Endothelial cell of umbilical vein (primary cell): ENCODE results near the gene DLL4. TPM values are rescaled to one million over a fixed set of nuclear protein-coding genes. Genes with fewer than 3 reads are reported as not detected.

Experiments
- BruUV-seq: library from RNA; stranded (reverse); fragments of 400-500 nt; replicated peaks from 2 replicates; lab custom pipeline; 2021; lab: Mats Ljungman, UMichigan
- CTCF ChIA-PET: fragments of 300-600, 350-600 bp; sonication (Branson Sonifier 250); formaldehyde crosslinking; loops from one replicate; lab custom pipeline; 2021; ENCODE audit warnings: antibody characterized with exemption, inconsistent platforms; lab: Charles Lee
- POLR2A ChIA-PET: fragments of 300-600, 350-600 bp; sonication (Branson Sonifier 250); formaldehyde crosslinking; loops from one replicate; lab custom pipeline; 2021; ENCODE audit warnings: antibody characterized with exemption, inconsistent platforms; lab: Charles Lee
- DNase-seq: peaks from one replicate; pipeline ENCODE4 v3.0.0-alpha.2; 2011; ENCODE audit warnings: low read depth, low spot score
- FAIRE-seq: peaks from 2 replicates; lab custom pipeline; 2011; peaks lifted over from hg19 to GRCh38; lab: Jason Lieb, UNC
- H2AFZ ChIP-seq: 2 replicates; pipeline ENCODE4 v1.6.0; 2012; ENCODE audit warnings: low read depth, low read length, control low read depth, inconsistent platforms
- H3K27ac ChIP-seq: 2 replicates; pipeline ENCODE4 v1.5.1; 2011; ENCODE audit warnings: low read depth, mild to moderate bottlenecking, control low read depth, low read length, moderate library complexity; ENCODE audit not compliant: insufficient read depth
- H3K27me3 ChIP-seq, 2 experiments: 2 replicates each; pipeline versions ENCODE4 v1.6.0 to v1.6.1; 2011; ENCODE audit warnings: low read length in 2 of 2, mixed read lengths in 1 of 2; ENCODE audit not compliant: control insufficient read depth in 2 of 2, insufficient read depth in 2 of 2
- H3K36me3 ChIP-seq, 2 experiments: 2 replicates in 1 of 2; 3 replicates in 1 of 2; pipeline ENCODE4 v1.5.1; 2011; ENCODE audit warnings: low read length in 2 of 2, mild to moderate bottlenecking in 1 of 2, moderate library complexity in 1 of 2; ENCODE audit not compliant: control insufficient read depth in 2 of 2, insufficient read depth in 2 of 2; ENCODE audit errors: extremely low read depth in 1 of 2
- H3K4me1 ChIP-seq: 3 replicates; pipeline ENCODE4 v1.5.1; 2011; ENCODE audit warnings: mild to moderate bottlenecking, low read length; ENCODE audit not compliant: control insufficient read depth, insufficient read depth; ENCODE audit errors: extremely low read depth
- H3K4me2 ChIP-seq: 2 replicates; pipeline ENCODE4 v1.6.1; 2011; ENCODE audit warnings: low read length, control low read depth, mixed read lengths; ENCODE audit not compliant: insufficient read depth
- H3K4me3 ChIP-seq, 3 experiments: fragments of 200-600 bp in 1 of 3; sonication (generic), shearing (Covaris generic) in 1 of 3; replicated peaks in 1 of 3; 2 replicates each; pipeline ENCODE4 v1.5.1; 2011 to 2016; ENCODE audit warnings: control low read depth in 3 of 3, low read length in 3 of 3, mild to moderate bottlenecking in 2 of 3, inconsistent platforms in 1 of 3, low read depth in 1 of 3, moderate library complexity in 1 of 3; ENCODE audit not compliant: insufficient read depth in 1 of 3
- H3K79me2 ChIP-seq: 2 replicates; pipeline ENCODE4 v1.6.0; 2012; ENCODE audit warnings: low read length, inconsistent platforms; ENCODE audit not compliant: control insufficient read depth, insufficient read depth
- H3K9ac ChIP-seq: replicated peaks from 2 replicates; pipeline ENCODE3; 2011; ENCODE audit warnings: low read length, control low read depth; ENCODE audit not compliant: insufficient read depth; ENCODE audit errors: extremely low read depth
- H3K9me1 ChIP-seq: replicated peaks from 3 replicates; pipeline ENCODE4 v1.6.0; 2011; ENCODE audit warnings: mild to moderate bottlenecking, low read length; ENCODE audit not compliant: control insufficient read depth, insufficient read depth; ENCODE audit errors: extremely low read depth
- H3K9me3 ChIP-seq: replicated peaks from 2 replicates; pipeline ENCODE4 v1.5.1; 2012; ENCODE audit warnings: low read length, inconsistent platforms; ENCODE audit not compliant: control insufficient read depth, insufficient read depth
- H4K20me1 ChIP-seq: replicated peaks from 2 replicates; pipeline ENCODE3; 2011; ENCODE audit warnings: mild to moderate bottlenecking, low read length; ENCODE audit not compliant: control insufficient read depth, insufficient read depth; ENCODE audit errors: extremely low read depth
- CTCF ChIP-seq, 2 donors: IDR thresholded peaks; 1 replicate in 1 of 2; 2 replicates in 1 of 2; pipeline ENCODE4 v1.5.1; 2011; ENCODE audit warnings: low read length in 2 of 2, mild to moderate bottlenecking in 2 of 2, moderate library complexity in 2 of 2, control low read depth in 1 of 2, inconsistent platforms in 1 of 2, low read depth in 1 of 2; ENCODE audit not compliant: insufficient read depth in 1 of 2; ENCODE audit errors: extremely low read depth in 1 of 2
- EZH2 ChIP-seq: IDR thresholded peaks from 2 replicates; pipeline ENCODE4 v1.6.1; 2012; ENCODE audit warnings: borderline replicate concordance, low read depth, mild to moderate bottlenecking, moderate library complexity, low read length, inconsistent platforms; ENCODE audit not compliant: severe bottlenecking
- FOS ChIP-seq: IDR thresholded peaks from 2 replicates; pipeline ENCODE4 v1.6.1; 2011; ENCODE audit warnings: mild to moderate bottlenecking, low read length, moderate library complexity, borderline replicate concordance; ENCODE audit not compliant: insufficient read depth
- GATA2 ChIP-seq: IDR thresholded peaks from 2 replicates; pipeline ENCODE4 v1.7.0; 2011; ENCODE audit warnings: low read depth, mild to moderate bottlenecking, moderate library complexity, mixed read lengths, low read length; ENCODE audit not compliant: insufficient read length, insufficient read depth
- JUN ChIP-seq: IDR thresholded peaks from 2 replicates; pipeline ENCODE4 v1.6.1; 2011; ENCODE audit warnings: borderline replicate concordance, low read depth; ENCODE audit not compliant: insufficient read length, insufficient read depth
- POLR2A ChIP-seq: IDR thresholded peaks from 2 replicates; pipeline ENCODE4 v1.6.1; 2012; ENCODE audit warnings: low read depth, mild to moderate bottlenecking, control low read depth, low read length
- dilution Hi-C: fragments of 300-500 bp; cut with MboI; formaldehyde crosslinking; loops from one replicate; pipeline ENCODE4 v1.15.0; 2019; ENCODE audit warnings: low sequenced_read_pairs; ENCODE audit not compliant: extremely low pct_ligation_motif_present
- intact Hi-C: fragments of 100-400 bp; cut with micrococcal nuclease; formaldehyde crosslinking; loops from one replicate; pipeline ENCODE4 v1.10.0; 2022
- polyA plus RNA-seq, 4 experiments: library from polyadenylated mRNA; depleted of rRNA in 3 of 4; stranded (reverse) in 3 of 4; unstranded in 1 of 4; fragments of >200 nt; gene quantifications; 2 replicates each; pipeline versions ENCODE4 v1.2.1 to v1.2.3, GENCODE V29; 2011 to 2012; ENCODE audit warnings: missing spikeins in 1 of 4
- total RNA-seq: library from RNA; stranded (reverse); gene quantifications from 2 replicates; pipeline ENCODE4 v1.2.3, GENCODE V29; 2021

DLL4 gene
- total and polyA plus RNA-seq, 2 donors (not counting 3 experiments of a cell fraction or from before 2014, with no cell fraction given): 55.2 to 57.8 TPM

- FAIRE-seq (no peak), DNase-seq (no peak)
- CTCF ChIA-PET: interaction anchor here (1.0 to 2.0 kb wide), 6 partner anchors 31 to 286 kb away, joined by 3 to 8 read pairs (median 4); no protein-coding TSS in a partner anchor
- no peaks in the 10 kb centered on the region for H4K20me1 ChIP-seq
- H3K4me3 ChIP-seq: no peak overlapping the region
- peaks cover 11% of the 10 kb centered on the region for H3K4me1 ChIP-seq
- H3K27ac ChIP-seq: no peak overlapping the region
- H3K27me3 ChIP-seq: no peaks in the 10 kb centered on the region
- peaks cover 8 to 41% of the 10 kb centered on the region in 2 experiments for H3K36me3 ChIP-seq
- BruUV-seq: no TSS peak
- H3K79me2 ChIP-seq: peaks cover 25% of the 10 kb centered on the region
- H3K9me1 ChIP-seq: no peaks in the 10 kb centered on the region
- dilution Hi-C loops (loop anchor here (10.0 kb wide), 1 partner anchor 115 kb away; no protein-coding TSS in a partner anchor), intact Hi-C loops (loop anchor here (10.0 kb wide), 1 partner anchor 335 kb away; the partner anchor contains the start of genes CCDC32 and RPUSD2)
- no peak for TF ChIP-seq POLR2A
- TF ChIP-seq JUN: no peak
- no peak for TF ChIP-seq FOS
- TF ChIP-seq EZH2: no peak
- no peak for TF ChIP-seq GATA2
- TF ChIP-seq CTCF (IDR thresholded peaks at IDR 0.05; ENCODE audit: extremely low read depth in 1 of 2, insufficient read depth in 1 of 2, low read depth in 1 of 2, low read length in 2 of 2): no peak
- no peaks in the 10 kb centered on the region for H3K9me3 ChIP-seq
- POLR2A ChIA-PET: no interaction called here
- H3K4me2 ChIP-seq: no peak overlapping the region
- no peak overlapping the region for H2AFZ ChIP-seq
- H3K9ac ChIP-seq: no peak overlapping the region
These were observed 29.5 kb upstream of the DLL4 start for GRCh38 chr15:40899536-40900207.
